MG63 (cell line): ENCODE results near the gene CTU1. TPM values are rescaled to one million over a fixed set of nuclear protein-coding genes. Genes with fewer than 3 reads are reported as not detected.
"Not testable (repeated sequence)": the region's sequence is repeated elsewhere in the genome, so short reads cannot be mapped to it uniquely, and the experiment has no call there.

ENCODE experiments used
- DNase-seq: peaks from one replicate; pipeline ENCODE4 v3.0.0-alpha.2; 2020
- H3K27me3 ChIP-seq: fragments of 250-450 bp; sonication (Bioruptor Pico); 2 replicates; pipeline ENCODE4 v1.5.1; 2020; ENCODE audit warnings: mild to moderate bottlenecking, moderate library complexity
- H3K36me3 ChIP-seq: fragments of 250-450 bp; sonication (Bioruptor Pico); 2 replicates; pipeline ENCODE4 v1.5.1; 2020; ENCODE audit warnings: mild to moderate bottlenecking, moderate library complexity
- H3K4me3 ChIP-seq: fragments of 250-450 bp; sonication (Bioruptor Pico); 2 replicates; pipeline ENCODE4 v1.5.1; 2020; ENCODE audit warnings: mild to moderate bottlenecking, moderate library complexity
- H3K9me3 ChIP-seq: fragments of 250-450 bp; sonication (Bioruptor Pico); 2 replicates; pipeline ENCODE4 v1.5.1; 2020; ENCODE audit warnings: mild to moderate bottlenecking, moderate library complexity
- total RNA-seq: library from RNA; depleted of rRNA; stranded (reverse); fragments of >200 nt; shearing (Covaris generic); gene quantifications from 2 replicates; pipeline ENCODE4 v1.2.3, GENCODE V29; 2014; ENCODE audit warnings: low replicate concordance; rRNA removed

Gene CTU1
- total RNA-seq: 18.7 and 33.5 TPM in 2 replicates

GRCh38 chr19:51108066-51108804 is at the start of gene CTU1:
Gene CTU1 (minus strand): TSS chr19:51108409. CDS start chr19:51104569, 3,840 bp downstream.
- H3K36me3 ChIP-seq: peaks cover 32% of the 10 kb centered on the region
- peak within 1 kb of the TSS; percentile 71 for H3K4me3 ChIP-seq
- peak; percentile 100 for DNase-seq
- no peaks in the 10 kb centered on the region for H3K9me3 ChIP-seq
- H3K27me3 ChIP-seq: peaks cover 18% of the 10 kb centered on the region

- no peaks in the 10 kb centered on the region for H3K9me3 ChIP-seq
- H3K4me3 ChIP-seq: no peak overlapping the region
- H3K27me3 ChIP-seq: peaks cover 16% of the 10 kb centered on the region; the same call in 1 of the 2 replicates
- H3K36me3 ChIP-seq: no peaks in the 10 kb centered on the region
- no peak for DNase-seq
Measured at GRCh38 chr19:51157265-51157664, 49.1 kb upstream of the CTU1 start.

GRCh38 chr19:51156710-51157109 is 48.5 kb upstream of the CTU1 start:
- no peaks in the 10 kb centered on the region for H3K9me3 ChIP-seq
- no peaks in the 10 kb centered on the region for H3K36me3 ChIP-seq
- H3K27me3 ChIP-seq: peaks cover 16% of the 10 kb centered on the region; the same call in 1 of the 2 replicates
- no peak overlapping the region for H3K4me3 ChIP-seq
- no peak for DNase-seq

- Histone ChIP-seq H3K36me3 (no peaks in the 10 kb centered on the region), H3K27me3 (peaks cover 5% of the 10 kb centered on the region), H3K4me3 (no peak overlapping the region), H3K9me3 (peaks cover 5% of the 10 kb centered on the region; the same call in 1 of the 2 replicates)
- DNase-seq: no peak
Measured at GRCh38 chr19:51150627-51151026, 42.4 kb upstream of the CTU1 start.

- Histone ChIP-seq H3K9me3 (peaks cover 5% of the 10 kb centered on the region; the same call in 1 of the 2 replicates), H3K27me3 (peaks cover 5% of the 10 kb centered on the region)
- no peak for DNase-seq
Measured at GRCh38 chr19:51148580-51148979, 40.4 kb upstream of the CTU1 start.

GRCh38 chr19:51147663-51148062 is 39.5 kb upstream of the CTU1 start:
- peaks cover 5% of the 10 kb centered on the region for H3K27me3 ChIP-seq
- peaks cover 5% of the 10 kb centered on the region; the same call in 1 of the 2 replicates for H3K9me3 ChIP-seq
- H3K4me3 ChIP-seq: no peak overlapping the region
- H3K36me3 ChIP-seq: no peaks in the 10 kb centered on the region
- DNase-seq: no peak

More at GRCh38 chr19:51148580-51148979, 40.4 kb upstream of the CTU1 start:
- no peaks in the 10 kb centered on the region for H3K36me3 ChIP-seq
- no peak overlapping the region for H3K4me3 ChIP-seq

- peaks cover 9% of the 10 kb centered on the region for H3K27me3 ChIP-seq
- DNase-seq: no peak
Measured at GRCh38 chr19:51146751-51147150, 38.5 kb upstream of the CTU1 start.

GRCh38 chr19:51145916-51146493 is 37.8 kb upstream of the CTU1 start:
- Histone ChIP-seq H3K9me3 (peaks cover 5% of the 10 kb centered on the region; the same call in 1 of the 2 replicates), H3K27me3 (peaks cover 9% of the 10 kb centered on the region), H3K36me3 (no peaks in the 10 kb centered on the region), H3K4me3 (no peak overlapping the region)
- DNase-seq: no peak

More at GRCh38 chr19:51146751-51147150, 38.5 kb upstream of the CTU1 start:
- Histone ChIP-seq H3K9me3 (peaks cover 5% of the 10 kb centered on the region; the same call in 1 of the 2 replicates), H3K4me3 (no peak overlapping the region), H3K36me3 (no peaks in the 10 kb centered on the region)

GRCh38 chr19:51144482-51145045 is 36.4 kb upstream of the CTU1 start:
- no peak for DNase-seq

GRCh38 chr19:51143486-51143885 is 35.3 kb upstream of the CTU1 start:
- Histone ChIP-seq H3K4me3 (no peak overlapping the region), H3K36me3 (no peaks in the 10 kb centered on the region), H3K27me3 (peaks cover 14% of the 10 kb centered on the region), H3K9me3 (no peaks in the 10 kb centered on the region)
- no peak for DNase-seq

More at GRCh38 chr19:51144482-51145045, 36.4 kb upstream of the CTU1 start:
- Histone ChIP-seq H3K9me3 (peaks cover 3% of the 10 kb centered on the region; the same call in 1 of the 2 replicates), H3K36me3 (no peaks in the 10 kb centered on the region), H3K4me3 (no peak overlapping the region), H3K27me3 (peaks cover 15% of the 10 kb centered on the region)

GRCh38 chr19:51142809-51143475 is 34.7 kb upstream of the CTU1 start:
- not testable (repeated sequence) for H3K4me3 ChIP-seq, DNase-seq, H3K36me3 ChIP-seq, H3K9me3 ChIP-seq
- H3K27me3 ChIP-seq: peaks cover 14% of the 10 kb centered on the region

GRCh38 chr19:51142119-51142518 is 33.9 kb upstream of the CTU1 start, which contains the start of gene SIGLEC7:
Gene SIGLEC7 (plus strand): TSS chr19:51142301. CDS start chr19:51142370, 69 bp downstream.
- H3K27me3 ChIP-seq: peaks cover 14% of the 10 kb centered on the region
- H3K4me3 ChIP-seq: no peak within 1 kb of the TSS
- H3K36me3 ChIP-seq: no peaks in the 10 kb centered on the region
- no peak for DNase-seq
- H3K9me3 ChIP-seq: no peaks in the 10 kb centered on the region

GRCh38 chr19:51141181-51141580 is 33.0 kb upstream of the CTU1 start:
- no peak for DNase-seq
- H3K9me3 ChIP-seq: no peaks in the 10 kb centered on the region
- H3K36me3 ChIP-seq: no peaks in the 10 kb centered on the region
- no peak overlapping the region for H3K4me3 ChIP-seq
- peaks cover 14% of the 10 kb centered on the region for H3K27me3 ChIP-seq

GRCh38 chr19:51140441-51140840 is 32.2 kb upstream of the CTU1 start:
- Histone ChIP-seq H3K36me3 (no peaks in the 10 kb centered on the region), H3K4me3 (no peak overlapping the region), H3K9me3 (peaks cover under 1% of the 10 kb centered on the region; the same call in 1 of the 2 replicates), H3K27me3 (peaks cover 15% of the 10 kb centered on the region)
- no peak for DNase-seq

- H3K27me3 ChIP-seq: peaks cover 20% of the 10 kb centered on the region
- no peak for DNase-seq
- H3K36me3 ChIP-seq: no peaks in the 10 kb centered on the region
- H3K9me3 ChIP-seq: peaks cover 7% of the 10 kb centered on the region
- H3K4me3 ChIP-seq: no peak overlapping the region
Measured at GRCh38 chr19:51139299-51140014, 31.2 kb upstream of the CTU1 start.

GRCh38 chr19:51138549-51138979 is 30.4 kb upstream of the CTU1 start:
- Histone ChIP-seq H3K9me3 (peaks cover 9% of the 10 kb centered on the region), H3K4me3 (no peak overlapping the region), H3K27me3 (peaks cover 20% of the 10 kb centered on the region), H3K36me3 (no peaks in the 10 kb centered on the region)
- no peak for DNase-seq
